Right cardiac atrium (tissue), 5 donors: ENCODE measurements around the gene CSNK1A1. TPM values are rescaled to one million over a fixed set of nuclear protein-coding genes. Genes with fewer than 3 reads are reported as not detected.
A peak's percentile ranks its signal among the peaks of the same experiment; 100 is the strongest.

Experiments
- ATAC-seq, 2 donors: fragments of 200-7000 bp; cut with Tn5 transposase; one replicate each; pipeline versions ENCODE4 v1.8.0 to v1.9.1; 2020; ENCODE audit warnings: moderate library complexity in 2 of 2, mild to moderate bottlenecking in 1 of 2
- DNase-seq, 3 donors: peaks; one replicate each; pipeline ENCODE4 v3.0.0-alpha.2; 2020
- H3K27ac ChIP-seq: one replicate; pipeline ENCODE4 v1.5.1; 2013; ENCODE audit warnings: mild to moderate bottlenecking, low read length, control low read depth, moderate library complexity
- H3K27me3 ChIP-seq: one replicate; pipeline ENCODE4 v1.6.1; 2013; ENCODE audit not compliant: control insufficient read depth, insufficient read depth
- H3K4me1 ChIP-seq: one replicate; pipeline ENCODE4 v1.6.1; 2013; ENCODE audit warnings: low read length; ENCODE audit not compliant: control insufficient read depth, insufficient read depth
- H3K4me3 ChIP-seq: one replicate; pipeline ENCODE4 v1.5.1; 2013; ENCODE audit warnings: low read length, control low read depth
- H3K9me3 ChIP-seq: one replicate; pipeline ENCODE4 v1.6.1; 2013; ENCODE audit warnings: low read length; ENCODE audit not compliant: control insufficient read depth
- WGBS: extraction: QIAGEN DNeasy Blood & Tissue Kit; methylation state at CpG from one replicate; pipeline ENCODE4 v1.1.7; 2013; 5-methylcytosine and 5-hydroxymethylcytosine counted together
- intact Hi-C, 4 donors: fragments of 100-400 bp; cut with DNase I; formaldehyde crosslinking; loops; one replicate each; pipeline versions ENCODE4 v1.11.0 to v1.14.0; 2022 to 2023
- polyA plus RNA-seq: library from polyadenylated mRNA; stranded (reverse); fragments of 200-250 nt; gene quantifications from one replicate; pipeline ENCODE4 v1.2.3, GENCODE V29; 2013
- total RNA-seq, 4 donors: library from RNA; stranded (reverse); fragmentation: NEBNext Ultra II Directional; extraction: Animal tissue kit (Norgen Biotek cat#: 25700); gene quantifications; one replicate each; pipeline ENCODE4 v1.2.1, GENCODE V29; 2021
- donor health status: healthy with polysubstance abuse.
- donor health status: DM: no; HTN: yes; CAD: no.
- donor health status: DM: no; HTN: no; CAD: no.
- donor health status: DM: no; HTN: yes; CAD: no; lungs with severe emphysema.
- donor health status: DM: yes; HTN: yes; CAD: no.

CSNK1A1 gene
- total and polyA plus RNA-seq, 5 donors, result 74.5 to 433 (median 235) TPM

- intact Hi-C loops, result no loop called here
- peaks cover 2% of the 10 kb centered on the region for H3K4me1 ChIP-seq
- WGBS, result 91% methylated on average over 1 of the region's 1 CpG
- H3K4me3 ChIP-seq, result no peak overlapping the region
- DNase-seq, result no peak
- no peaks in the 10 kb centered on the region for H3K27me3 ChIP-seq
- no peaks in the 10 kb centered on the region for H3K9me3 ChIP-seq
- peak; percentile 26 to 38 for ATAC-seq
- no peak overlapping the region for H3K27ac ChIP-seq
Observed at GRCh38 chr5:149588936-149589335, 37.7 kb upstream of the CSNK1A1 start.

GRCh38 chr5:149586708-149587318 lies 35.6 kb upstream of the CSNK1A1 start:
- ATAC-seq (no peak), DNase-seq (no peak)
- H3K4me1 ChIP-seq, result peaks cover 2% of the 10 kb centered on the region
- 97% methylated on average over 1 of the region's 1 CpG for WGBS
- H3K27me3 ChIP-seq, result no peaks in the 10 kb centered on the region
- intact Hi-C loops, result no loop called here
- no peaks in the 10 kb centered on the region for H3K9me3 ChIP-seq
- H3K4me3 ChIP-seq, result no peak overlapping the region
- H3K27ac ChIP-seq, result peak overlapping the region; percentile 54

- intact Hi-C loops, result no loop called here
- Histone ChIP-seq H3K4me1 (peaks cover 2% of the 10 kb centered on the region), H3K27me3 (no peaks in the 10 kb centered on the region), H3K27ac (no peak overlapping the region), H3K9me3 (no peaks in the 10 kb centered on the region), H3K4me3 (no peak overlapping the region)
- ATAC-seq, result no peak
- no peak for DNase-seq
Observed at GRCh38 chr5:149585910-149586309, 34.7 kb upstream of the CSNK1A1 start.

GRCh38 chr5:149584121-149584520 lies 32.9 kb upstream of the CSNK1A1 start:
- no peaks in the 10 kb centered on the region for H3K9me3 ChIP-seq
- peaks cover 2% of the 10 kb centered on the region for H3K4me1 ChIP-seq
- H3K27me3 ChIP-seq, result no peaks in the 10 kb centered on the region
- WGBS, result 32% methylated on average over 2 of the region's 2 CpGs
- ATAC-seq, result no peak
- intact Hi-C loops, result no loop called here
- H3K4me3 ChIP-seq, result no peak overlapping the region
- H3K27ac ChIP-seq, result peak overlapping the region; percentile 31
- no peak for DNase-seq

GRCh38 chr5:149583394-149583793 lies 32.2 kb upstream of the CSNK1A1 start:
- Histone ChIP-seq H3K27me3 (no peaks in the 10 kb centered on the region), H3K27ac (peak overlapping the region; percentile 75), H3K4me1 (peaks cover 2% of the 10 kb centered on the region), H3K9me3 (no peaks in the 10 kb centered on the region), H3K4me3 (no peak overlapping the region)
- 48% methylated on average over 1 of the region's 1 CpG for WGBS
- peak; percentile 49 to 56 for ATAC-seq
- DNase-seq, result no peak
- intact Hi-C loops, result no loop called here

GRCh38 chr5:149581931-149582768 lies 30.9 kb upstream of the CSNK1A1 start:
- Histone ChIP-seq H3K27me3 (no peaks in the 10 kb centered on the region), H3K27ac (peak overlapping the region; percentile 90), H3K4me3 (peak overlapping the region; percentile 50), H3K9me3 (no peaks in the 10 kb centered on the region), H3K4me1 (peaks cover 2% of the 10 kb centered on the region)
- WGBS, result 22% methylated on average over 9 of the region's 9 CpGs
- no peak for DNase-seq
- peak; percentile 30 to 32 for ATAC-seq
- intact Hi-C loops, result no loop called here

- H3K9me3 ChIP-seq, result no peaks in the 10 kb centered on the region
- H3K4me1 ChIP-seq, result no peaks in the 10 kb centered on the region
- WGBS, result under 1% methylated on average over 56 of the region's 56 CpGs
- intact Hi-C loops, result no loop called here
- H3K27me3 ChIP-seq, result no peaks in the 10 kb centered on the region
- ATAC-seq, result peak; percentile 88 to 89
- DNase-seq, result peak; percentile 93 to 97 (median 97)
- peak within 1 kb of the TSS; percentile 90 for H3K27ac ChIP-seq
- peak within 1 kb of the TSS; percentile 50 for H3K4me3 ChIP-seq
Observed at GRCh38 chr5:149581192-149581861, 30.1 kb upstream of the CSNK1A1 start, which contains the start of gene ARHGEF37. Gene ARHGEF37, plus strand, starts transcription at chr5:149581498. Its CDS starts 16,272 bp downstream, at chr5:149597770.

GRCh38 chr5:149580808-149581191 lies 29.6 kb upstream of the CSNK1A1 start:
- Histone ChIP-seq H3K27ac (peak overlapping the region; percentile 90), H3K27me3 (no peaks in the 10 kb centered on the region), H3K9me3 (no peaks in the 10 kb centered on the region), H3K4me1 (no peaks in the 10 kb centered on the region), H3K4me3 (peak overlapping the region; percentile 50)
- 25% methylated on average over 10 of the region's 10 CpGs for WGBS
- DNase-seq (no peak), ATAC-seq (peak; percentile 32 to 50)
- intact Hi-C loops, result no loop called here

GRCh38 chr5:149578896-149579295 lies 27.7 kb upstream of the CSNK1A1 start:
- Histone ChIP-seq H3K4me1 (no peaks in the 10 kb centered on the region), H3K27me3 (no peaks in the 10 kb centered on the region), H3K9me3 (no peaks in the 10 kb centered on the region), H3K4me3 (no peak overlapping the region), H3K27ac (no peak overlapping the region)
- DNase-seq, result no peak
- 79% methylated on average over 5 of the region's 5 CpGs for WGBS
- ATAC-seq, result no peak
- intact Hi-C loops, result no loop called here

- ATAC-seq (no peak), DNase-seq (no peak)
- H3K4me1 ChIP-seq, result no peaks in the 10 kb centered on the region
- 92% methylated on average over 3 of the region's 3 CpGs for WGBS
- no peaks in the 10 kb centered on the region for H3K9me3 ChIP-seq
- H3K27ac ChIP-seq, result no peak overlapping the region
- H3K4me3 ChIP-seq, result no peak overlapping the region
- H3K27me3 ChIP-seq, result no peaks in the 10 kb centered on the region
- intact Hi-C loops, result no loop called here
Observed at GRCh38 chr5:149576021-149576420, 24.8 kb upstream of the CSNK1A1 start.

GRCh38 chr5:149575131-149575530 lies 23.9 kb upstream of the CSNK1A1 start:
- ATAC-seq (no peak), DNase-seq (no peak)
- Histone ChIP-seq H3K27me3 (no peaks in the 10 kb centered on the region), H3K4me3 (no peak overlapping the region), H3K27ac (no peak overlapping the region), H3K9me3 (no peaks in the 10 kb centered on the region), H3K4me1 (no peaks in the 10 kb centered on the region)
- WGBS, result 70% methylated on average over 3 of the region's 3 CpGs
- intact Hi-C loops, result no loop called here
